ENCODE data around the gene STK38. TPM values are rescaled to one million over a fixed set of nuclear protein-coding genes. Genes with fewer than 3 reads are reported as not detected.

STK38 gene
- total and polyA plus RNA-seq, 5 experiments from 2014 or later: 46.4 to 163 (median 79.6) TPM

GRCh38 chr6:36544228-36544627 lies 3.1 kb downstream of the STK38 start:
- H3K4me3 Mint-ChIP-seq: peak overlapping the region; percentile 93 to 100 (median 98)
- H3K27ac Mint-ChIP-seq: peak overlapping the region; percentile 87 to 99 (median 98)
- peaks cover 0 to 2% (median 0%) of the 10 kb centered on the region in 9 donors for H3K9me3 Mint-ChIP-seq
- H3K36me3 Mint-ChIP-seq: peaks cover 13 to 40% (median 21%) of the 10 kb centered on the region in 3 donors
- H3K27me3 Mint-ChIP-seq: no peaks in the 10 kb centered on the region
- POLR2A ChIA-PET: interaction anchor here (0.5 to 13.0 kb wide), 14 partner anchors 11 to 135 kb away, joined by 3 to 353 read pairs (median 6); partner anchors contain the start of genes CDKN1A, KCTD20, PXT1 and SRSF3
- peaks cover 14 to 74% (median 66%) of the 10 kb centered on the region in 4 donors for H3K4me1 Mint-ChIP-seq
- ATAC-seq: peak; percentile 28 to 29
- peak; percentile 38 to 89 (median 70) for DNase-seq

DNA sequence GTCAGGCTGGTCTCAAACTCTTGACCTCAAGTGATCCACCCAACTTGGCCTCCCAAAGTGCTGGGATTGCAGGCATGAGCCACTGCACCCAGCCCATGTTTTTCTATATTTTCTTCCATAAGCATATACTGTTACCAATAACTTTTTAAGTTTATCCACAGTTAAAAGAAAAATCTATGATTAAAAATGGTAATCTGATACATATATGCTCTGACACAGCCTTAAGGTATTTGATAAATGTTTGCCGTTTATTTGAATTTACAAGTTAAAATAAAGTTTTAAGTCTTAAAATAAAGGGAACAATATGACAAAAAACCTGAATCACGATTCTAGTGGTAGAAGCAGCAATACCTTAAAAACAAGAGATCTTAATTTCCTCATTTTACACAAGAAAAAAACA lies 5.2 kb downstream of the STK38 start:
- Mint-ChIP-seq H3K4me3 (peak overlapping the region; percentile 65 to 100 (median 80)), H3K9me3 (peaks cover 0 to under 1% (median 0%) of the 10 kb centered on the region in 9 donors), H3K36me3 (peaks cover 16 to 62% (median 29%) of the 10 kb centered on the region in 3 donors), H3K4me1 (peaks cover 11 to 71% (median 58%) of the 10 kb centered on the region in 4 donors), H3K27me3 (no peaks in the 10 kb centered on the region), H3K27ac (peak overlapping the region in 9 of 10 donors; percentile 61 to 99 (median 96))
- POLR2A ChIA-PET: interaction anchor here (0.9 to 13.0 kb wide), 5 partner anchors 8 to 99 kb away, joined by 3 to 353 read pairs (median 19); partner anchors contain the start of genes KCTD20, PXT1 and SRSF3
- ATAC-seq: no peak
- no peak for DNase-seq

DNA sequence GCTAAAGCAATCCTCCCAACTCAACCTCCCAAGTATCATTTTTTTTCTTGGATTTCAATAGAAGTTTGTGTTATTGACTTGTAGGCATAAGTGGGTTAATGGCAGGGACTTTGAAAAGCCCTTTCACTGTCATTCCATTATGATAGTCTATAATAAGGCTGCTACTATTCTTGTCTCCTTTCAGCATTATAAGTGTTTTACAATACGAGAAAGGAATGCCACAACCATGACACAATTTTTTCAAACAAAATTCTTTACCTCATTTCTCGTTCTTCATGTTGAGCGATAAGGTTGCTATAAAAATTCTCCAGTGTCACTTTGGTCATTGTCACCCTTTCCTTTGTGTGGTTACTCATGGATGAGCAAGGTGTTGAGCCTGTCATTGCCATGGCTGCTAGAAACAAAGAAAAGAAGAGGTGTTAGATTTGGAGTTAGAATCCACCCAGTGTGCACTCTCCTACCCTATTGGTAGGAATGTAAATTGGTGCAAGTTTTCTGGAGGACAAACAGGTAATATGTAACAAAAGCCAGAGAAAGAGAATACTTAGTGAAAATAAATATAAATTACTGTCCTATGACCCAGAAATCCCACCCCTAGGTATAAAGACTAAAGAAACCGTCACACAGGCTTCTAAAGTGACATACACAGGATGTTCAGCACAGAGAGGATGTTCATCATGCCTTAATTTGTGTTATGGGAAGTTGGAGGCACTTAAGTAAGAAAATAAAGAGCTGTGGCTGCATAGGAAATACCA lies 7.3 kb downstream of the STK38 start:
- POLR2A ChIA-PET: interaction anchor here (0.5 to 13.0 kb wide), 8 partner anchors 9 to 1283 kb away, joined by 3 to 353 read pairs (median 3); partner anchors contain the start of gene SRSF3
- peaks cover 15 to 81% (median 72%) of the 10 kb centered on the region in 4 donors for H3K4me1 Mint-ChIP-seq
- peak in 5 of 10 donors; percentile 19 to 83 (median 59) for DNase-seq

DNA sequence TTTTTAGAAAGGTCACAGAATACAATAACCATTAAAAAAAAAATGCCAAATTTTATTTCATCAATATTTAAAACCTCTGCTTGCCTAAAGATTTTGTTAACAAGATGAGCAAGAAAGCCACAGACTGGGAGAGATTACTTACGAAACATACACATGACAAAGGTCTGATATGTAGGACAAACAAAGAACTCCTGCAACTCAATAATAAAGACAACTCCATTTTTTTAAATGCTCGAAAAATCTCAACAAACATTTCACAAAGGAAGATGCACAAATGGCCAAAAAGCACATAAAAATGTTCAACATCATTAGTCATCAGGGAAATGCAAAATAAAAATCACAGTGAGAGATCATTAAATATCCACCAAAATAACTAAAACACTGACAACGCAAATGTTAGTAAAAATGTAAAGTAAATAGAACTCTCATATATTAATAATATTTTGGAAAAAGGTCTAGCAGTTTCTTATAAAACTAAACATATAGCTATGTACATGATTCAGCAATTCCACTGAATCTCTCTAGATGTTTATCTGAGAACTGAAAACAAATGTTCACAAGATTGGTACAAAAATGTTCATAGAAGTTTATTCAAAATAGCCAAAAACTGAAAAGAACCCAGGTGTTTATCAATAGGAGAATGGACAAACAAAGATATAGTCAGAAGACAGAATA lies 10.3 kb downstream of the STK38 start:
- H3K27ac Mint-ChIP-seq: peak overlapping the region in 9 of 10 donors; percentile 0 to 92 (median 83)
- DNase-seq: no peak
- H3K4me3 Mint-ChIP-seq: peak overlapping the region in 8 of 10 donors; percentile 18 to 38 (median 33)
- ATAC-seq: no peak
- peaks cover 7 to 96% (median 44%) of the 10 kb centered on the region in 3 donors for H3K36me3 Mint-ChIP-seq
- peaks cover 14 to 85% (median 78%) of the 10 kb centered on the region in 4 donors for H3K4me1 Mint-ChIP-seq
- POLR2A ChIA-PET: interaction anchor here (0.9 to 5.6 kb wide), 4 partner anchors 9 to 59 kb away, joined by 3 to 29 read pairs (median 3); partner anchors contain the start of gene SRSF3
- no peaks in the 10 kb centered on the region for H3K27me3 Mint-ChIP-seq
- H3K9me3 Mint-ChIP-seq: no peaks in the 10 kb centered on the region

More for the DNA sequence above, 7.3 kb downstream of the STK38 start:
- no peaks in the 10 kb centered on the region for H3K27me3 Mint-ChIP-seq
- ATAC-seq: peak; percentile 65 to 86
- no peaks in the 10 kb centered on the region for H3K9me3 Mint-ChIP-seq
- peak overlapping the region; percentile 57 to 100 (median 80) for H3K4me3 Mint-ChIP-seq
- H3K36me3 Mint-ChIP-seq: peaks cover 11 to 81% (median 38%) of the 10 kb centered on the region in 3 donors
- peak overlapping the region; percentile 71 to 99 (median 95) for H3K27ac Mint-ChIP-seq

DNA sequence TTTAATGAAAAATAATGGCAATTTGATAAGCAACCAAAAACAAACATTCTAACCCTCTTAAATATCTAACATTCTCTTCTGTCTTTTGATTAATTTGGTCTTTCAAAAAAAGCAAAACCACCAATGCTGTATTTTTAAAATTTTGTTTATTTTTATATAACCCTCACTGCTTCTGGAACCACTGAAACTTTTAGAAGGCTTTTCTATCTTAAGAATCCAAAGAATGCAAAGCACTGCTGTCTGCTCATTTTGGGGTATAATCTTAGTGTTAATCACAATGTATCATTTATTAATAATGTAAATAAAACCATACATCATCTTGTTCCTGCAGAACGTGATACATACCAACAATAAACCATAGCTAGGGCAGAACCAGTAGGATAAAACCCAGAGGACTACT lies 14.0 kb downstream of the STK38 start:
- peak overlapping the region in 8 of 10 donors; percentile 27 to 82 (median 60) for H3K27ac Mint-ChIP-seq
- no peaks in the 10 kb centered on the region for H3K27me3 Mint-ChIP-seq
- H3K9me3 Mint-ChIP-seq: no peaks in the 10 kb centered on the region
- peaks cover 22 to 83% (median 77%) of the 10 kb centered on the region in 4 donors for H3K4me1 Mint-ChIP-seq
- ATAC-seq (no peak), DNase-seq (no peak)
- POLR2A ChIA-PET: interaction anchor here (0.7 to 5.6 kb wide), 6 partner anchors 10 to 76 kb away, joined by 3 to 29 read pairs (median 10); partner anchors contain the start of gene SRSF3
- H3K36me3 Mint-ChIP-seq: peaks cover 13 to 95% (median 33%) of the 10 kb centered on the region in 3 donors
- H3K4me3 Mint-ChIP-seq: peak overlapping the region in 6 of 10 donors; percentile 24 to 52 (median 39)

GRCh38 chr6:36526066-36526465 lies 21.2 kb downstream of the STK38 start:
- Mint-ChIP-seq H3K27me3 (no peaks in the 10 kb centered on the region), H3K9me3 (no peaks in the 10 kb centered on the region), H3K27ac (peak overlapping the region in 7 of 10 donors; percentile 31 to 75 (median 56)), H3K36me3 (peaks cover 18 to 92% (median 30%) of the 10 kb centered on the region in 3 donors), H3K4me1 (peaks cover 23 to 60% (median 48%) of the 10 kb centered on the region in 4 donors), H3K4me3 (peak overlapping the region in 2 of 10 donors; percentile 32 to 39)
- ATAC-seq (no peak), DNase-seq (no peak)
- POLR2A ChIA-PET: interaction anchor here (0.6 to 1.0 kb wide), 5 partner anchors 18 to 618 kb away, joined by 3 to 4 read pairs (median 3); no protein-coding TSS in a partner anchor

- POLR2A ChIA-PET: no interaction called here
- Mint-ChIP-seq H3K4me3 (peak overlapping the region in 1 of 10 donors; percentile 60), H3K4me1 (peaks cover 22 to 60% (median 46%) of the 10 kb centered on the region in 4 donors), H3K36me3 (peaks cover 18 to 90% (median 35%) of the 10 kb centered on the region in 3 donors), H3K27ac (peak overlapping the region in 6 of 10 donors; percentile 9 to 72 (median 46)), H3K9me3 (no peaks in the 10 kb centered on the region), H3K27me3 (no peaks in the 10 kb centered on the region)
- no peak for DNase-seq
- ATAC-seq: no peak
These were observed 21.9 kb downstream of the STK38 start for GRCh38 chr6:36525346-36525745.

- no peaks in the 10 kb centered on the region for H3K9me3 Mint-ChIP-seq
- H3K36me3 Mint-ChIP-seq: peaks cover 18 to 92% (median 39%) of the 10 kb centered on the region in 3 donors
- ATAC-seq: no peak
- H3K4me1 Mint-ChIP-seq: peaks cover 22 to 63% (median 48%) of the 10 kb centered on the region in 4 donors
- POLR2A ChIA-PET: no interaction called here
- no peak overlapping the region for H3K4me3 Mint-ChIP-seq
- no peaks in the 10 kb centered on the region for H3K27me3 Mint-ChIP-seq
- no peak for DNase-seq
- peak overlapping the region in 4 of 10 donors; percentile 45 to 72 (median 54) for H3K27ac Mint-ChIP-seq
These were observed 22.4 kb downstream of the STK38 start for GRCh38 chr6:36524871-36525270.

DNA sequence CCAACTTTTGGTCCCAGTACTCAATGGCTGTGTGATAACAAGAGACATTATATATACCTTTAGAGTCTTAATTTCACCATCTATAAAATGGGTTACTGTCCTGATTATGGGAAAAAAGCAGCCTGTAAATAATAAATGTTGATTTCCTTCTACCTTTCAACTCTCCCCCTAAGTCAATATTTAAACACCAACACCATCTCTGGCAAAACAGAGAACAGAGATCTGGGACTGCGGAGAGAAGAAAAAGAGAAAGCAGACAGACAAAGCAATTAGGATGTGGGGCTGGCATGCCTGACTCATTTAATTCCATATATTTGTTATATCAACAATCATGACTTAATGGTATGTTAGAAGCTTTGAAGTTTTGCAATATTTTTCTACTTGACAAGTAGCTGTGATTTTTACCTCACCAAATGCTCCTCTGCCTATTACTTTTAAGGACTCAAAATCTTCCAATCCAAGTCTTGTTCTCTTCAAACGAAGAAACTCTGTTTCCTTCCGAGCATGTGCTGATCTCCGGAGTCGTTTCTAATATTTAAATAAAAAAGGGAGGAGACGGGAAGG lies 23.3 kb downstream of the STK38 start:
- POLR2A ChIA-PET: interaction anchor here (0.8 to 1.4 kb wide), 4 partner anchors 16 to 86 kb away, joined by 3 to 4 read pairs (median 3); no protein-coding TSS in a partner anchor
- Mint-ChIP-seq H3K4me1 (peaks cover 16 to 63% (median 48%) of the 10 kb centered on the region in 4 donors), H3K4me3 (no peak overlapping the region), H3K27ac (peak overlapping the region in 5 of 10 donors; percentile 4 to 37 (median 19)), H3K9me3 (no peaks in the 10 kb centered on the region), H3K36me3 (peaks cover 13 to 92% (median 44%) of the 10 kb centered on the region in 3 donors), H3K27me3 (no peaks in the 10 kb centered on the region)
- DNase-seq (no peak), ATAC-seq (no peak)

DNA sequence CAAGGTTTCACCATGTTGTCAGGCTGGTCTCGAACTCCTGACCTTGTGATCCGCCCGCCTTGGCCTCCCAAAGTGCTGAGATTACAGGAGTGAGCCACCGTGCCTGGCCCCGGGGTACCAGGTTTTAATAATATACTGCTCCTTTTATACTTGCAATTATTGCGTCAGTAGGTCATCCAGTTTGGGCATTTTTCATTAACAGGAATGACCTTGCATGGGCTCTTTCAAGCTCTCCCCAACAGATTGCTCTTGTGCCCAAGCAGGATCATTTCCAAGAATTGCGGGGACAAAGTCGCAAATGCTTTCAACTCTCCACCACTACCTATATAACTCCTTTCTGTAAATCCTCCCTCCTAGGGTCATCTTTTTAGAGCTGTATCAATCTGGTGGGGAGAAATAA lies 23.8 kb downstream of the STK38 start:
- no peaks in the 10 kb centered on the region for H3K9me3 Mint-ChIP-seq
- H3K4me3 Mint-ChIP-seq: no peak overlapping the region
- ATAC-seq (no peak), DNase-seq (no peak)
- POLR2A ChIA-PET: interaction anchor here (0.8 to 1.5 kb wide), 5 partner anchors 15 to 86 kb away, joined by 3 to 4 read pairs (median 3); no protein-coding TSS in a partner anchor
- peak overlapping the region in 3 of 10 donors; percentile 19 to 34 (median 24) for H3K27ac Mint-ChIP-seq
- peaks cover 11 to 94% (median 49%) of the 10 kb centered on the region in 3 donors for H3K36me3 Mint-ChIP-seq
- peaks cover 19 to 63% (median 48%) of the 10 kb centered on the region in 4 donors for H3K4me1 Mint-ChIP-seq
- H3K27me3 Mint-ChIP-seq: no peaks in the 10 kb centered on the region

DNA sequence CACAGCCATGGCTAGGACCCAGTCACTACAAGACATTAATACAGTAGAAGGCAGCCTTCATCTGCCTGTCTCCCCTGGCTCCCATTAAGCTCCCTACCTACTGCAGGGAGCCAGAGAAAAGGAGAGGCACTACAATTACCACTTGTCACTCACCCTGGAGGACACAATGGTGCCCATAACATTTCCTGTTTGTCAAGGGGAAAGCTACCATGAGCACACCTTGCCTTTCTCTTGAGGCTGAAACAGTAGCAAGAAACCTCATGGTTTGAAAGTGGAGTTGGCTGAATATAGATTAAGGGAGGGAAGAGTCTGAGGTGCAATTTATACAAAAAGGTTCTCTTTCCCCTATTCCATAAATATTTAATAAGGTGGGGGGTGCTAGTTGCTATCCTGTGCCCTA lies 27.9 kb downstream of the STK38 start:
- Mint-ChIP-seq H3K4me1 (peaks cover 10 to 56% (median 37%) of the 10 kb centered on the region in 4 donors), H3K4me3 (peak overlapping the region in 2 of 10 donors; percentile 1 to 7), H3K36me3 (peaks cover 4 to 94% (median 50%) of the 10 kb centered on the region in 3 donors), H3K27me3 (no peaks in the 10 kb centered on the region), H3K9me3 (no peaks in the 10 kb centered on the region), H3K27ac (peak overlapping the region in 8 of 10 donors; percentile 52 to 83 (median 68))
- DNase-seq (no peak), ATAC-seq (no peak)
- POLR2A ChIA-PET: interaction anchor here (0.6 to 4.3 kb wide), 8 partner anchors 8 to 78 kb away, joined by 3 to 19 read pairs (median 4); no protein-coding TSS in a partner anchor

All from naive thymus-derived CD8-positive, alpha-beta T cell (primary cell).